ENCODE measurements around the gene MIA2.

GRCh38 chr14:39364509-39364908, 130.8 kb downstream of the MIA2 start:
- TF ChIP-seq CTCF (IDR thresholded peaks at IDR 0.05) (no peak), POLR2A (IDR thresholded peaks at IDR 0.05) (no peak)

Data from right lobe of liver (tissue), 4 donors.